ENCODE results near the gene C12orf43.

Gene C12orf43

DNA sequence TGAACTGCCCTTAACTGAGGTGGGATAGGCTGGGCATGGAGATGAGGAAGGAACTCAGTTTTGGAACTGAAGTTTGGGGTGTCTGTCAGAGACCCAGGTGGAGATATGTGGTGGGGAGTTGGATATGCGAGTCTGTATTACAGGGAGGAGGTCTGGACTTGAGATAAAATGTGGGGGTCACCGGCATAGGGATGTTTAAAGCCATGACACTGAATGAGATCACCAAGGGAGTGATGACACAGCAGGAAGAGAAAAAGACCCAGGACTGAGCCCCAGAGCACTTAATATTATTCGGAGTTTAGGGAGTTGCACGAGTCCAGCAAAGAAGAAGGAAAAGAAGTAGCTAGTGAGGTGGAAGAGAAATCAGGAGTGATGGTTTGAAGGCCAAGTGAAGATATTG is 26.8 kb upstream of the C12orf43 start:
- no peak for DNase-seq (ENCODE audit: low read depth)
- no peak overlapping the region for H3K4me3 ChIP-seq (ENCODE audit: control insufficient read depth, low read depth, low read length)
- TF ChIP-seq CTCF (conservative IDR thresholded peaks at IDR 0.05; ENCODE audit: control insufficient read depth, insufficient read depth, low read depth, low read length) = no peak

- peak within 1 kb of the TSS; percentile 36 for H3K4me3 ChIP-seq (ENCODE audit: control insufficient read depth, low read depth, low read length)
- TF ChIP-seq CTCF (conservative IDR thresholded peaks at IDR 0.05; ENCODE audit: control insufficient read depth, insufficient read depth, low read depth, low read length) = no peak
- peak; percentile 89 for DNase-seq (ENCODE audit: low read depth)
These were observed 22.8 kb upstream of the C12orf43 start, which contains the start of gene OASL for GRCh38 chr12:121038861-121039668. OASL (minus strand) TSS chr12:121039246; CDS start chr12:121038971, 275 bp downstream.

- no peak overlapping the region for H3K4me3 ChIP-seq (ENCODE audit: control insufficient read depth, low read depth, low read length)
- DNase-seq (ENCODE audit: low read depth) = peak; percentile 86
- TF ChIP-seq CTCF (conservative IDR thresholded peaks at IDR 0.05; ENCODE audit: control insufficient read depth, insufficient read depth, low read depth, low read length) = no peak
These were observed 20.6 kb upstream of the C12orf43 start for GRCh38 chr12:121036810-121037326.

- H3K4me3 ChIP-seq (ENCODE audit: control insufficient read depth, low read depth, low read length) = no peak overlapping the region
- TF ChIP-seq CTCF (conservative IDR thresholded peaks at IDR 0.05; ENCODE audit: control insufficient read depth, insufficient read depth, low read depth, low read length) = no peak
- DNase-seq (ENCODE audit: low read depth) = no peak
These were observed 18.5 kb upstream of the C12orf43 start for GRCh38 chr12:121034616-121035305.

DNA sequence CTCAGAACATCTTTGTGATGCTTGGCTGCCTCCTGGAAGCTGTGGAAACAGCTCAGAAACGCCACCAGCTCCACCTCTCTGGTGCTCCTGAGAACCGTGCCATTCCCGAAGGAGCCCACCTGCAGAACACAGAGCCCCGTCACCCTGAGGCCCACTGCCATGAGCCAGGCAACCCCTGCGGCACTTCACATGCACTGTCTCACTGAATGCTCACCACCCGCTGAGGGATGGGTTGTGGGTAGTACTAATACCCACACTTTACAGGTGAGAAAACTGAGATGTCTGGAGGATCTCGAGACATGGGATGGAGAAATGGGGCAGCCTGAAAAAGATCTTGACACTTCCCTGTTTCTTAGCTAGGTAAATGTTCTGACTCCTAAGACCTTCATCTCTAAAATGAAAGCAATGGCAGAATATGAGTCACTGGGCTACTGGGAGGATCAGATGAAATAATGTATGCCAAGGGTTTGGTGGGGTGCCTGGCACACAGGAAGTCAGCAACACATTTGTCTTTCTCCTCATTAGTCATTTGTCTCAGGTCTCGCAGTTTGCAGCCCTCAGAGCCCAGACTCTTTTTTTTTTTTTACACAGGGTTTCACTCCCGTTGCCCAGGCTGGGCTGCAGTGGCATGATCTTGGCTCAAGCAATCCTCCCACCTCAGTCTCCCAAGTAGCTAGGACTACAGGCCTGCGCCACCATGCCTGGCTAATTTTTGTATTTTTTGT is 17.5 kb upstream of the C12orf43 start:
- no peak for TF ChIP-seq CTCF (conservative IDR thresholded peaks at IDR 0.05; ENCODE audit: control insufficient read depth, insufficient read depth, low read depth, low read length)
- DNase-seq (ENCODE audit: low read depth) = peak; percentile 61
- H3K4me3 ChIP-seq (ENCODE audit: control insufficient read depth, low read depth, low read length) = no peak overlapping the region

DNA sequence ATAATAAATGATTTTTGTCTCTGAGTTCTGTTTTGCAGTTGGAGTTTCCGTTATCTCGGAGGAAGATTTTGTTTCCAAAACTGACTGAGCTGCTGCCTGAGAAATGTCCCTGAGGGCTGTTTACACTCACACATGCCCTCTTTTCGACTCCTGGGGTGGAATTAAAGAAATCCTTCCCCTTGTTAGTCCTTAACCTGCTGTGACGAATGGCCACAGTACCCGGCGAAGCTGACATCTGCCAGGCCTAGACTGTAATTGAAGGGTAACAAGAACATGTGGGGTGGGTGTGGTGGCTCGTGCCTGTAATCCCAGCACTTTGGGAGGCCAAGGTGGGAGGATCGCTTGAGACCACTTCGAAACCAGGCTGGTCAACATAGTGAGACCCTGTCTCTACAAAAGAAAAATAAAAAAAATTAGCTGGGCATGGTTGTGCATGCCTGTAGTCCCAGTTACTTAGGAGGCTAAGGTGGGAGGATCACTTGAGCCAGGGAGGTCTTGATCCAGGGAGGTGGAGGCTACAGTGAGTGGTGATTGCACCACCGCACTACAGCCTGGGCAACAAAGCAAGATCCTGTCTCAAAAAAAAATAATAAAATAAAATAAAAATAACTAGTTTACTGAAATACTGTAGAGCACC is 14.4 kb upstream of the C12orf43 start:
- no peak overlapping the region for H3K4me3 ChIP-seq (ENCODE audit: control insufficient read depth, low read depth, low read length)
- DNase-seq (ENCODE audit: low read depth) = no peak
- no peak for TF ChIP-seq CTCF (conservative IDR thresholded peaks at IDR 0.05; ENCODE audit: control insufficient read depth, insufficient read depth, low read depth, low read length)
